ENCODE measurements around the gene SH3BP5L.
"Not testable (repeated sequence)": the region's sequence is repeated elsewhere in the genome, so short reads cannot be mapped to it uniquely, and the experiment has no call there.

SH3BP5L gene

DNA sequence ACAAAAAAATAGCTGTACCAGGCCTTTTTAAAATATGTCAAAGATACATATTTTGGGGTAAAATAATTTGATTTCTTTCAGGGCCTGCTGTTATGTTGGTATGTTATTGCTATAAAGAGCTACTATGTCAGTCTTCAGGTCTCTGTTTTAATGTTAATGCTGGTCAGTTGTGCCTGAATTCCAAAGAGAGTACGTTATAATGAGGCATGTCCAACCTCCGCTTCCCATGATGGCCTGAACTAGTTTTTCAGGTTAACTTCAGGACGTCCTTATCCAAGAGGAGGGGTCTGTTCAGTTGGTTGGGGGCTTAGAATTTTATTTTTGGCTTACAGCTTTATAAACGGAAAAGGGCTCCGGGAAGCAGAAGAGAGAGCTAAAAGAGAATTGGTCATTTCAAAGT lies 35.3 kb downstream of the SH3BP5L start:
- ChIA-PET POLR2A (no interaction called here), CTCF (interaction anchor here (1.6 kb wide), 1 partner anchor 16 kb away, joined by 6 read pairs; no protein-coding TSS in a partner anchor)
- TF ChIP-seq, protein P1, sequence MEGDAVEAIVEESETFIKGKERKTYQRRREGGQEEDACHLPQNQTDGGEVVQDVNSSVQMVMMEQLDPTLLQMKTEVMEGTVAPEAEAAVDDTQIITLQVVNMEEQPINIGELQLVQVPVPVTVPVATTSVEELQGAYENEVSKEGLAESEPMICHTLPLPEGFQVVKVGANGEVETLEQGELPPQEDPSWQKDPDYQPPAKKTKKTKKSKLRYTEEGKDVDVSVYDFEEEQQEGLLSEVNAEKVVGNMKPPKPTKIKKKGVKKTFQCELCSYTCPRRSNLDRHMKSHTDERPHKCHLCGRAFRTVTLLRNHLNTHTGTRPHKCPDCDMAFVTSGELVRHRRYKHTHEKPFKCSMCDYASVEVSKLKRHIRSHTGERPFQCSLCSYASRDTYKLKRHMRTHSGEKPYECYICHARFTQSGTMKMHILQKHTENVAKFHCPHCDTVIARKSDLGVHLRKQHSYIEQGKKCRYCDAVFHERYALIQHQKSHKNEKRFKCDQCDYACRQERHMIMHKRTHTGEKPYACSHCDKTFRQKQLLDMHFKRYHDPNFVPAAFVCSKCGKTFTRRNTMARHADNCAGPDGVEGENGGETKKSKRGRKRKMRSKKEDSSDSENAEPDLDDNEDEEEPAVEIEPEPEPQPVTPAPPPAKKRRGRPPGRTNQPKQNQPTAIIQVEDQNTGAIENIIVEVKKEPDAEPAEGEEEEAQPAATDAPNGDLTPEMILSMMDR (IDR thresholded peaks at IDR 0.05; ENCODE audit: control extremely low read depth, extremely low read depth, low read depth, missing control alignments), result no peak
- no peak for DNase-seq (ENCODE audit: extremely low spot score)

DNA sequence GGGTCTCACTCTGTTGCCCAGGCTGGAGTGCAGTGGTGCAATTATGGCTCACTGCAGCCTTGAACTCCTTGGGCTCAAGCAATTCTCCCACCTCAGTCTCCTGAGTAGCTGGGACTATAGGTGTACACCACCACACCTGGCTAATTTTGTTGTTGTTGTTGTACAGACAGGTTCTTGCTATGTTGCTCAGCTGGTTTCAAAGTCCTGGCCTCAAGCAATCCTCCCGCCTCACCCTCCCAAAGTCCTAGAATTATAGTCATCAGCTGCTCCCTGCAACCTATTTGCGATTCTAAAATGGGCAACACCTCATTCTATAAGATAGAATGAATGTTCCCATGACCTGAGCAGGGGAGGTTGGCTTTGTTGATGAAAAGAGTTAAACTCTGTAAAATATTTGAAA lies 36.4 kb downstream of the SH3BP5L start:
- POLR2A ChIA-PET; DNase-seq (ENCODE audit: extremely low spot score): not testable (repeated sequence)
- CTCF ChIA-PET, result interaction anchor here (1.2 kb wide), 1 partner anchor 17 kb away, joined by 3 read pairs; no protein-coding TSS in a partner anchor

DNA sequence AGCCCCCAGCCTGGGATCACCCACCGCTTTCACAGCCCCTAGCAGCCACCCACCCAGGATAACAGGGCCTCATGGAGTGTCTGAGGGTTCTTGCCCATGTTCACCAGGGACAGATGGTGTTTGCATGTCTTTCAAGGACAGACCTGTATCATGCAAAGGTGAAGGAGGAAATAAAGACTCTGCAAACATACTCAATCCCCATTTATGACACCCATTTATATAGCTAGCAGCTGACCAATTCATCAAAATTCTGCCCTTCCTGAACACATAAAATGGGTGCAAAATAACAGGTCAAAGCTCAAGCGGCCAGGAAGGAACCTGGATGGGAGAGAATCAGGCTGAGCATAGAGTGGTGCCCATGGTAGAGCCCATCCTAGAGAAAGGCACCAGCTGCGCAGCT lies 37.4 kb downstream of the SH3BP5L start:
- CTCF ChIA-PET, result interaction anchor here (1.2 to 1.6 kb wide), 3 partner anchors 14 to 56 kb away, joined by 3 to 4 read pairs (median 3); no protein-coding TSS in a partner anchor
- TF ChIP-seq, protein P1 (IDR thresholded peaks at IDR 0.05; ENCODE audit: control extremely low read depth, extremely low read depth, low read depth, missing control alignments), result no peak
- POLR2A ChIA-PET, result no interaction called here
- DNase-seq (ENCODE audit: extremely low spot score), result no peak

DNA sequence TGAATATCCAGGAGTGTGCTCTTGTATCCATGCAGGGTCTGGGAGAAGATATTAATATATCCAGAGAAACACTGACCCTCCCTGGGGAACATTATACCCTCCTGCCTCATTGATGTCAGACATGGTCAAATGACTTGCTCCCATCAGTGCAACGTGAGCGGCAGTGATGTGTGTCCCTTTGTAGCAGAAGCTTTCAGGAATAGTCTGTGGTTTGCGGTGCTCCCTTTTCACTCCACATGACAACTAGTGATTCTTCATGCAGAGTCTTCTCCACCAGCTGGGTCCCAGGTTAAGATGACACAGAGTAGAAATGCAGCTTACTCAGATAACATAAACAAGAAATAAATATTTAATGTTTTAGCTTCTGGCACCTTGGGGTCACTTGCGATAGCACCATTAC lies 38.3 kb downstream of the SH3BP5L start:
- POLR2A ChIA-PET, result no interaction called here

DNA sequence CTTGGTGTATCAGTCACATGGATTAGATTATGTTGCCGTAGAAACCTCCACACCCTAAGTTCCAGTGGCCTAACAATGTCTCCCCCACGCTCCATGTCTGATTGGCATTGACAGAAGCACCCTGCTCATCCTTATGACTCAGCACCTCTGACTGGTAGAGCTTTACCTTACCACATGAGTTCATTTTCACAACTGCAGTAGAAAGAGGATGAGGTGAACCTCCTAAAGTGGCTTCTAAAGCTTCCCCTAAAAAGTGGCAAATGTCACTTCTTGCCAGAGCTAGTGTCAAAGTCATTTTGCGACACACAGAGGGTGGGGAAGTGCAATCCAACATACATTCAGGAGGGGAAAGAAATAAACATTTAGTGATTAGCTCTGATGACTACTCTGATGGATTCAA lies 39.6 kb downstream of the SH3BP5L start:
- ChIA-PET POLR2A (no interaction called here), CTCF (interaction anchor here (1.1 to 2.5 kb wide), 3 partner anchors 12 to 21 kb away, joined by 3 to 9 read pairs (median 6); no protein-coding TSS in a partner anchor)
- TF ChIP-seq, protein P1 (IDR thresholded peaks at IDR 0.05; ENCODE audit: control extremely low read depth, extremely low read depth, low read depth, missing control alignments), result no peak
- DNase-seq (ENCODE audit: extremely low spot score), result no peak

More for the DNA sequence above, 38.3 kb downstream of the SH3BP5L start:
- no peak for DNase-seq (ENCODE audit: extremely low spot score)
- TF ChIP-seq, protein P1 (IDR thresholded peaks at IDR 0.05; ENCODE audit: control extremely low read depth, extremely low read depth, low read depth, missing control alignments), result no peak
- CTCF ChIA-PET, result interaction anchor here (1.5 to 2.5 kb wide), 4 partner anchors 11 to 56 kb away, joined by 3 to 9 read pairs (median 5); no protein-coding TSS in a partner anchor

- DNase-seq (ENCODE audit: extremely low spot score), result no peak
- ChIA-PET POLR2A (no interaction called here), CTCF (no interaction called here)
- TF ChIP-seq, protein P1 (IDR thresholded peaks at IDR 0.05; ENCODE audit: control extremely low read depth, extremely low read depth, low read depth, missing control alignments), result no peak
These were observed 42.3 kb downstream of the SH3BP5L start for GRCh38 chr1:248783367-248783766.

GRCh38 chr1:248782416-248783141 lies 43.1 kb downstream of the SH3BP5L start:
- ChIA-PET CTCF (interaction anchor here (1.0 kb wide), 1 partner anchor 24 kb away, joined by 4 read pairs; no protein-coding TSS in a partner anchor), POLR2A (no interaction called here)
- TF ChIP-seq, protein P1 (IDR thresholded peaks at IDR 0.05; ENCODE audit: control extremely low read depth, extremely low read depth, low read depth, missing control alignments), result no peak
- DNase-seq (ENCODE audit: extremely low spot score), result no peak

Data from GM10248 (cell line).